PC-9 (cell line): ENCODE data around the gene CNTNAP5.

ENCODE experiments used
- CTCF ChIP-seq: fragments of 200-600 bp; sonication (generic); conservative IDR thresholded peaks from 2 replicates; pipeline ENCODE4 v1.6.1; 2017; ENCODE audit warnings: mixed run types, antibody characterized with exemption, mild to moderate bottlenecking, moderate library complexity
- EZH2 ChIP-seq: fragments of 200-600 bp; sonication (generic); IDR thresholded peaks from 2 replicates; pipeline ENCODE4 v1.8.0; 2017; ENCODE audit warnings: antibody characterized with exemption, low read depth

- no peak for TF ChIP-seq CTCF
- no peak for TF ChIP-seq EZH2
Observed at GRCh38 chr2:124589971-124590370, 564.9 kb downstream of the CNTNAP5 start.
